Pancreas (tissue), 10 donors: ENCODE results near the gene RIGI. TPM values are rescaled to one million over a fixed set of nuclear protein-coding genes. Genes with fewer than 3 reads are reported as not detected.

Source experiments
- ATAC-seq, 4 donors: fragments of 200-7000 bp; cut with Tn5 transposase; one replicate each; pipeline versions ENCODE4 v1.8.0 to v1.9.1; 2020; ENCODE audit warnings: mild to moderate bottlenecking in 4 of 4, moderate library complexity in 4 of 4
- DNase-seq, 6 donors: peaks; one replicate each; pipeline ENCODE4 v3.0.0-alpha.2; 2020
- FAIRE-seq: peaks from 2 replicates; lab custom pipeline; 2012; peaks lifted over from hg19 to GRCh38; lab: Jason Lieb, UNC
- H3K27ac ChIP-seq, 4 donors: fragments of 200-600 bp; sonication (generic); 1 replicate in 3 of 4; 2 replicates in 1 of 4; pipeline versions ENCODE4 v1.5.0 to v1.8.0; 2020
- H3K27me3 ChIP-seq, 4 donors: fragments of 200-600 bp; one replicate each; pipeline ENCODE4 v1.8.0; 2021
- H3K36me3 ChIP-seq, 3 donors: fragments of 200-600 bp; sonication (generic) in 1 of 3; one replicate each; pipeline versions ENCODE4 v1.5.0 to v1.8.0; 2020 to 2021
- H3K4me1 ChIP-seq, 3 donors: fragments of 200-600 bp; one replicate each; pipeline ENCODE4 v1.8.0; 2021
- H3K4me3 ChIP-seq, 4 donors: fragments of 200-600 bp; sonication (generic) in 2 of 4; one replicate each; pipeline versions ENCODE4 v1.5.0 to v1.8.0; 2020 to 2021
- H3K9me3 ChIP-seq, 4 donors: fragments of 200-600 bp; one replicate each; pipeline ENCODE4 v1.8.0; 2021
- CTCF ChIP-seq, 4 donors: fragments of 200-600 bp; sonication (generic) in 3 of 4; IDR thresholded peaks; one replicate each; pipeline versions ENCODE4 v1.5.0 to v1.8.0; 2021; ENCODE audit warnings: antibody characterized with exemption in 4 of 4
- WGBS, 2 donors: extraction: QIAGEN DNeasy Blood & Tissue Kit; methylation state at CpG; one replicate each; pipeline ENCODE4 v1.1.7; 2013; 5-methylcytosine and 5-hydroxymethylcytosine counted together
- intact Hi-C, 3 donors: fragments of 100-400 bp; cut with DNase I; formaldehyde crosslinking; loops; one replicate each; pipeline versions ENCODE4 v1.11.1 to v1.14.2; 2022
- polyA plus RNA-seq, 2 donors: library from polyadenylated mRNA; stranded (reverse); fragments of 200-250 nt; gene quantifications; one replicate each; pipeline ENCODE4 v1.2.3, GENCODE V29; 2013
- total RNA-seq, 6 donors: library from RNA; stranded (reverse); fragmentation: NEBNext Ultra II Directional in 4 of 6; extraction: Animal tissue kit (Norgen Biotek cat#: 25700) in 4 of 6; gene quantifications; one replicate each; pipeline versions ENCODE4 v1.2.1 to v1.2.4, GENCODE V29; 2021 to 2023
- donor health status: healthy with polysubstance abuse.
- donor health status: DM: no; HTN: no; CAD: no; lungs with moderate emphysema.
- donor health status: DM: no; HTN: no; CAD: no.
- donor health status: control.
- donor health status: control.
- donor health status: Bipolar disorder and iron deficiency.
- donor health status: DM: yes; HTN: yes; CAD: no.
- donor health status: DM: no; HTN: no; CAD: no.
- donor health status: DM: no; HTN: no; CAD: no.
- donor health status: DM: yes; HTN: yes; CAD: no.

Gene RIGI
- total and polyA plus RNA-seq, 8 donors = 2.1 to 10.6 (median 3.9) TPM

- Histone ChIP-seq H3K4me1 (peaks cover 0 to 4% (median 0%) of the 10 kb centered on the region in 3 donors), H3K27ac (no peak overlapping the region), H3K9me3 (no peaks in the 10 kb centered on the region), H3K27me3 (no peaks in the 10 kb centered on the region), H3K36me3 (peaks cover 0 to 5% (median 0%) of the 10 kb centered on the region in 3 donors), H3K4me3 (no peak overlapping the region)
- DNase-seq = no peak
- ATAC-seq = no peak
- no peak for TF ChIP-seq CTCF (IDR thresholded peaks at IDR 0.05)
- 89 to 93% methylated on average over 4 of the region's 4 CpGs for WGBS, 2 donors
- intact Hi-C loops = no loop called here
- no peak for FAIRE-seq
Observed at GRCh38 chr9:32543047-32543446, 17.1 kb upstream of the RIGI start.

- DNase-seq (no peak), ATAC-seq (no peak), FAIRE-seq (no peak)
- H3K4me3 ChIP-seq = no peak overlapping the region
- intact Hi-C loops = no loop called here
- 95 to 96% methylated on average over 4 of the region's 4 CpGs for WGBS, 2 donors
- TF ChIP-seq CTCF (IDR thresholded peaks at IDR 0.05) = no peak
- H3K27me3 ChIP-seq = no peaks in the 10 kb centered on the region
- no peak overlapping the region for H3K27ac ChIP-seq
- no peaks in the 10 kb centered on the region for H3K4me1 ChIP-seq
- no peaks in the 10 kb centered on the region for H3K36me3 ChIP-seq
- H3K9me3 ChIP-seq = no peaks in the 10 kb centered on the region
Observed at GRCh38 chr9:32533816-32534215, 7.8 kb upstream of the RIGI start.

- FAIRE-seq (no peak), ATAC-seq (no peak), DNase-seq (no peak)
- Histone ChIP-seq H3K27me3 (no peaks in the 10 kb centered on the region), H3K36me3 (no peaks in the 10 kb centered on the region), H3K4me3 (no peak overlapping the region), H3K9me3 (no peaks in the 10 kb centered on the region), H3K4me1 (no peaks in the 10 kb centered on the region), H3K27ac (no peak overlapping the region)
- 93 to 97% methylated on average over 6 of the region's 6 CpGs for WGBS, 2 donors
- intact Hi-C loops = no loop called here
- TF ChIP-seq CTCF (IDR thresholded peaks at IDR 0.05) = no peak
Observed at GRCh38 chr9:32533336-32533735, 7.3 kb upstream of the RIGI start.

GRCh38 chr9:32526707-32527048, 682 bp upstream of the RIGI start:
- H3K4me3 ChIP-seq = peak overlapping the region in 3 of 4 donors; percentile 47 to 75 (median 59)
- intact Hi-C loops = no loop called here
- ATAC-seq (no peak), FAIRE-seq (no peak), DNase-seq (no peak)
- peak overlapping the region; percentile 58 to 84 (median 76) for H3K27ac ChIP-seq
- no peaks in the 10 kb centered on the region for H3K9me3 ChIP-seq
- no peaks in the 10 kb centered on the region for H3K36me3 ChIP-seq
- H3K4me1 ChIP-seq = peaks cover 7 to 25% (median 12%) of the 10 kb centered on the region in 3 donors
- H3K27me3 ChIP-seq = no peaks in the 10 kb centered on the region
- TF ChIP-seq CTCF (IDR thresholded peaks at IDR 0.05) = no peak
- 4 to 6% methylated on average over 2 of the region's 2 CpGs for WGBS, 2 donors

- H3K4me3 ChIP-seq = peak overlapping the region; percentile 47 to 75 (median 54)
- no peak for DNase-seq
- WGBS, 2 donors = 0 to 1% methylated on average over 4 of the region's 4 CpGs
- peak overlapping the region; percentile 58 to 84 (median 76) for H3K27ac ChIP-seq
- H3K27me3 ChIP-seq = no peaks in the 10 kb centered on the region
- H3K36me3 ChIP-seq = no peaks in the 10 kb centered on the region
- no peak for TF ChIP-seq CTCF (IDR thresholded peaks at IDR 0.05)
- ATAC-seq = no peak
- peaks cover 7 to 25% (median 16%) of the 10 kb centered on the region in 3 donors for H3K4me1 ChIP-seq
- intact Hi-C loops = no loop called here
- H3K9me3 ChIP-seq = no peaks in the 10 kb centered on the region
- FAIRE-seq = no peak
Observed at GRCh38 chr9:32525709-32526030, 326 bp downstream of the RIGI start.
